Measurements from ENCODE around the gene TFF3.

GRCh38 chr21:42320791-42321190 is 5.6 kb upstream of the TFF3 start:
- TF ChIP-seq EZH2 (IDR thresholded peaks at IDR 0.05), result no peak
- TF ChIP-seq POLR2AphosphoS5 (IDR thresholded peaks at IDR 0.05; ENCODE audit: borderline replicate concordance, low read depth, low read length), result no peak

All from SK-N-MC (cell line).